NCI-H128 (cell line): ENCODE data around the gene PRRT2.

ENCODE experiments used
- DNase-seq: peaks from one replicate; lab custom pipeline; 2025; ENCODE audit not compliant: unreplicated experiment; lab: John Stamatoyannopoulos, UW

Gene PRRT2

GRCh38 chr16:29860218-29860617, 48.2 kb downstream of the PRRT2 start:
- DNase-seq, result no peak

GRCh38 chr16:29862383-29862883, 50.4 kb downstream of the PRRT2 start:
- no peak for DNase-seq

GRCh38 chr16:29862884-29863668, 51.1 kb downstream of the PRRT2 start, which contains the start of gene CDIPT:
TSS of gene CDIPT (minus strand) at chr16:29863226. CDS start at chr16:29862857, 369 bp downstream.
- DNase-seq, result peak; percentile 94

- DNase-seq, result no peak
These were observed 51.6 kb downstream of the PRRT2 start for GRCh38 chr16:29863669-29863984.

GRCh38 chr16:29864205-29864604, 52.2 kb downstream of the PRRT2 start:
- no peak for DNase-seq
